NCI-H226 (cell line): ENCODE measurements around the gene TRDN.

Source experiments
- DNase-seq: peaks from one replicate; pipeline ENCODE4 v3.0.0-alpha.2; 2015

The TRDN gene

GRCh38 chr6:123636782-123637181, at the start of gene TRDN:
Gene TRDN (minus strand): TSS chr6:123636950. CDS start chr6:123636775, 175 bp downstream.
- no peak for DNase-seq

- DNase-seq = no peak
These were observed 45.3 kb upstream of the TRDN start for GRCh38 chr6:123681957-123682462.

GRCh38 chr6:123677897-123678296, 41.1 kb upstream of the TRDN start:
- no peak for DNase-seq

GRCh38 chr6:123676793-123677192, 40.0 kb upstream of the TRDN start:
- no peak for DNase-seq

- peak; percentile 23 for DNase-seq
These were observed 32.3 kb upstream of the TRDN start for GRCh38 chr6:123668965-123669591.

GRCh38 chr6:123668063-123668462, 31.3 kb upstream of the TRDN start:
- DNase-seq = no peak

GRCh38 chr6:123663436-123663835, 26.7 kb upstream of the TRDN start:
- peak; percentile 67 for DNase-seq

GRCh38 chr6:123662757-123663156, 26.0 kb upstream of the TRDN start:
- peak; percentile 13 for DNase-seq

- no peak for DNase-seq
These were observed 24.5 kb upstream of the TRDN start for GRCh38 chr6:123661105-123661891.

GRCh38 chr6:123659960-123660748, 23.4 kb upstream of the TRDN start:
- DNase-seq = peak; percentile 68

- no peak for DNase-seq
These were observed 22.1 kb upstream of the TRDN start for GRCh38 chr6:123658848-123659247.

- DNase-seq = no peak
These were observed 19.0 kb upstream of the TRDN start for GRCh38 chr6:123655521-123656306.

GRCh38 chr6:123648723-123649122, 12.0 kb upstream of the TRDN start:
- DNase-seq = no peak

- DNase-seq = no peak
These were observed 11.3 kb upstream of the TRDN start for GRCh38 chr6:123648020-123648580.

GRCh38 chr6:123641497-123641896, 4.7 kb upstream of the TRDN start:
- no peak for DNase-seq

GRCh38 chr6:123640567-123641187, 3.9 kb upstream of the TRDN start:
- no peak for DNase-seq

GRCh38 chr6:123638865-123639264, 2.1 kb upstream of the TRDN start:
- DNase-seq = no peak

GRCh38 chr6:123636282-123636681, 468 bp downstream of the TRDN start:
- DNase-seq = no peak

GRCh38 chr6:123635567-123635966, 1.2 kb downstream of the TRDN start:
- DNase-seq = no peak

- DNase-seq = no peak
These were observed 1.6 kb downstream of the TRDN start for GRCh38 chr6:123635144-123635543.

GRCh38 chr6:123632641-123633040, 4.1 kb downstream of the TRDN start:
- DNase-seq = no peak
